HepG2 (cell line): ENCODE results near the gene SIN3A. TPM values are rescaled to one million over a fixed set of nuclear protein-coding genes. Genes with fewer than 3 reads are reported as not detected.

Source experiments
- CEBPZ ChIP-seq: IDR thresholded peaks from 2 replicates; pipeline ENCODE4 v1.6.1; 2012; ENCODE audit warnings: low read length, improper control_type of control experiment
- ETV5 ChIP-seq: IDR thresholded peaks from 2 replicates; pipeline ENCODE4 v1.6.1; 2018; ENCODE audit warnings: missing biosample characterization, missing genetic modification reagents, inconsistent platforms, borderline replicate concordance
- EZH2 ChIP-seq: conservative IDR thresholded peaks from 2 replicates; pipeline ENCODE4 v1.6.1; 2012; ENCODE audit warnings: mild to moderate bottlenecking, low read depth, low read length, moderate library complexity
- GATAD1 ChIP-seq: IDR thresholded peaks from 2 replicates; pipeline ENCODE4 v1.6.1; 2016; ENCODE audit warnings: missing genetic modification reagents, missing compliant biosample characterization
- KDM1A ChIP-seq: IDR thresholded peaks from 2 replicates; pipeline ENCODE4 v1.6.1; 2016; ENCODE audit warnings: missing compliant biosample characterization
- KLF13 ChIP-seq: sonication (generic); formaldehyde crosslinking; IDR thresholded peaks from 2 replicates; pipeline ENCODE4 v1.4.0; 2020; ENCODE audit warnings: mild to moderate bottlenecking, missing genetic modification reagents
- MBNL3 ChIP-seq: fragments of 250-450 bp; sonication (Bioruptor Pico); conservative IDR thresholded peaks from 2 replicates; pipeline ENCODE4 v1.8.0; 2022; ENCODE audit warnings: mild to moderate bottlenecking, inconsistent platforms
- MXI1 ChIP-seq: IDR thresholded peaks from 3 replicates; pipeline ENCODE4 v1.6.1; 2012; ENCODE audit warnings: low read depth, low read length, inconsistent platforms, borderline replicate concordance
- NFYC ChIP-seq: IDR thresholded peaks from 2 replicates; pipeline ENCODE4 v1.6.1; 2016; ENCODE audit warnings: missing genetic modification reagents, missing compliant biosample characterization
- RAD51 ChIP-seq: fragments of 450-650 bp; IDR thresholded peaks from 2 replicates; pipeline ENCODE4 v1.6.1; 2016; ENCODE audit warnings: borderline replicate concordance
- TRAFD1 ChIP-seq: sonication (generic); formaldehyde crosslinking; IDR thresholded peaks from 2 replicates; pipeline ENCODE4 v1.5.1; 2020; ENCODE audit warnings: missing genetic modification reagents, mild to moderate bottlenecking, borderline replicate concordance
- ZNF580 ChIP-seq: IDR thresholded peaks from 2 replicates; pipeline ENCODE4 v1.6.1; 2016; ENCODE audit warnings: low read depth, borderline replicate concordance
- ZNF746 ChIP-seq: sonication (generic); formaldehyde crosslinking; IDR thresholded peaks from 2 replicates; pipeline ENCODE4 v1.8.0; 2022; ENCODE audit warnings: mild to moderate bottlenecking, missing genetic modification reagents
- polyA plus RNA-seq, 8 experiments: library from polyadenylated mRNA; depleted of rRNA in 3 of 8; stranded (reverse) in 7 of 8; unstranded in 1 of 8; fragments of >200 nt; fragmentation: Illumina TruSeq in 4 of 8; extraction: Trizol in 4 of 8; gene quantifications; 2 replicates each; pipeline versions ENCODE4 v1.2.1 to v1.2.3, GENCODE V29; 2011 to 2016; ENCODE audit warnings: low read depth in 4 of 8, missing spikeins in 1 of 8, mixed read lengths in 1 of 8; ENCODE audit not compliant: insufficient read depth in 1 of 8
- total RNA-seq, 5 experiments: library from RNA; depleted of rRNA; stranded (reverse); fragments of >200 nt; fragmentation: Illumina TruSeq; extraction: Trizol; gene quantifications; 2 replicates each; pipeline ENCODE4 v1.2.3, GENCODE V29; 2016; ENCODE audit warnings: low read depth in 1 of 5
- TF ChIP-seq, protein P1 (sequence below): sonication (generic); formaldehyde crosslinking; IDR thresholded peaks from 2 replicates; pipeline ENCODE4 v1.5.0; 2020; ENCODE audit warnings: missing genetic modification reagents

Gene SIN3A
- total and polyA plus RNA-seq, 2 of the 13 experiments (the other 11 are each of a cell fraction or from before 2014, with no cell fraction given) = 16.1 to 28.1 TPM

- TF ChIP-seq CEBPZ (peak; percentile 80), MBNL3 (CRISPR knock-in tag) (no peak), ZNF746 (0 out of 2 replicates have a peak, but pooled peaks have one; percentile 18), MXI1 (peak; percentile 54; the same call in 1 of the 3 replicates), ETV5 (no peak), KLF13 (CRISPR knock-in tag) (no peak), GATAD1 (CRISPR knock-in tag) (peak; percentile 42; the same call in 1 of the 2 replicates), EZH2 (no peak), NFYC (CRISPR knock-in tag) (peak; percentile 90), ZNF580 (CRISPR knock-in tag) (0 out of 2 replicates have a peak, but pooled peaks have one; percentile 17), KDM1A (no peak), RAD51 (no peak), TRAFD1 (no peak)
- TF ChIP-seq, protein P1, sequence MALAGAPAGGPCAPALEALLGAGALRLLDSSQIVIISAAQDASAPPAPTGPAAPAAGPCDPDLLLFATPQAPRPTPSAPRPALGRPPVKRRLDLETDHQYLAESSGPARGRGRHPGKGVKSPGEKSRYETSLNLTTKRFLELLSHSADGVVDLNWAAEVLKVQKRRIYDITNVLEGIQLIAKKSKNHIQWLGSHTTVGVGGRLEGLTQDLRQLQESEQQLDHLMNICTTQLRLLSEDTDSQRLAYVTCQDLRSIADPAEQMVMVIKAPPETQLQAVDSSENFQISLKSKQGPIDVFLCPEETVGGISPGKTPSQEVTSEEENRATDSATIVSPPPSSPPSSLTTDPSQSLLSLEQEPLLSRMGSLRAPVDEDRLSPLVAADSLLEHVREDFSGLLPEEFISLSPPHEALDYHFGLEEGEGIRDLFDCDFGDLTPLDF (CRISPR knock-in tag) = peak; percentile 54
Measured at GRCh38 chr15:75451674-75452363, at the start of gene SIN3A (continued).
